Esophagus muscularis mucosa (tissue), 4 donors: ENCODE results near the gene CLDN17. TPM values are rescaled to one million over a fixed set of nuclear protein-coding genes. Genes with fewer than 3 reads are reported as not detected.

Experiments
- DNase-seq: peaks from one replicate; pipeline ENCODE4 v3.0.0-alpha.2; 2017; ENCODE audit errors: extremely low spot score
- H3K27ac ChIP-seq, 4 donors: fragments of 200-600 bp; sonication (generic); replicated peaks in 1 of 4; 1 replicate in 3 of 4; 2 replicates in 1 of 4; pipeline ENCODE4 v1.5.1; 2016 to 2019; ENCODE audit warnings: mild to moderate bottlenecking in 1 of 4
- H3K27me3 ChIP-seq, 4 donors: fragments of 200-600 bp; sonication (generic); one replicate each; pipeline versions ENCODE4 v1.5.1 to v1.6.0; 2016 to 2019
- H3K36me3 ChIP-seq, 4 donors: fragments of 200-600 bp; sonication (generic); one replicate each; pipeline ENCODE4 v1.5.1; 2016 to 2019
- H3K4me1 ChIP-seq, 4 donors: fragments of 200-600 bp; sonication (generic); one replicate each; pipeline ENCODE4 v1.5.1; 2016 to 2019
- H3K4me3 ChIP-seq, 4 donors: fragments of 200-600 bp; sonication (generic); 1 replicate in 2 of 4; 2 replicates in 2 of 4; pipeline ENCODE4 v1.5.1; 2016 to 2019; ENCODE audit warnings: mild to moderate bottlenecking in 4 of 4, moderate library complexity in 1 of 4
- H3K9me3 ChIP-seq, 4 donors: fragments of 200-600 bp; sonication (generic); 1 replicate in 3 of 4; 2 replicates in 1 of 4; pipeline ENCODE4 v1.5.1; 2016 to 2019
- CTCF ChIP-seq, 3 experiments: fragments of 200-600 bp in 2 of 3; fragments of 450-650 bp in 1 of 3; sonication (generic) in 2 of 3; IDR thresholded peaks; one replicate each; pipeline ENCODE4 v1.5.1; 2017 to 2019; ENCODE audit warnings: antibody characterized with exemption in 3 of 3, mild to moderate bottlenecking in 2 of 3, moderate library complexity in 1 of 3
- EP300 ChIP-seq: sonication (generic); formaldehyde crosslinking; IDR thresholded peaks from one replicate; pipeline ENCODE4 v1.6.1; 2017; ENCODE audit warnings: antibody characterized with exemption
- POLR2A ChIP-seq: fragments of 450-650 bp; IDR thresholded peaks from one replicate; pipeline ENCODE4 v1.6.1; 2017; ENCODE audit warnings: antibody characterized with exemption, moderate library complexity, mild to moderate bottlenecking, low read depth
- POLR2AphosphoS5 ChIP-seq, 2 donors: sonication (generic); formaldehyde crosslinking; IDR thresholded peaks; one replicate each; pipeline ENCODE4 v1.6.1; 2017; ENCODE audit warnings: antibody characterized with exemption in 2 of 2
- WGBS: methylation state at CpG from one replicate; pipeline ENCODE4 v1.1.5; 2018; 5-methylcytosine and 5-hydroxymethylcytosine counted together
- intact Hi-C: fragments of 100-400 bp; cut with DNase I; formaldehyde crosslinking; loops from one replicate; pipeline ENCODE4 v1.15.1; 2023
- total RNA-seq, 4 donors: library from RNA; depleted of rRNA; stranded (reverse); fragments of >200 nt; gene quantifications; one replicate each; pipeline versions ENCODE4 v1.1.0 to v1.2.1, GENCODE V29; 2016

CLDN17 gene
- total RNA-seq, 4 donors from 2014 or later, result not detected

DNA sequence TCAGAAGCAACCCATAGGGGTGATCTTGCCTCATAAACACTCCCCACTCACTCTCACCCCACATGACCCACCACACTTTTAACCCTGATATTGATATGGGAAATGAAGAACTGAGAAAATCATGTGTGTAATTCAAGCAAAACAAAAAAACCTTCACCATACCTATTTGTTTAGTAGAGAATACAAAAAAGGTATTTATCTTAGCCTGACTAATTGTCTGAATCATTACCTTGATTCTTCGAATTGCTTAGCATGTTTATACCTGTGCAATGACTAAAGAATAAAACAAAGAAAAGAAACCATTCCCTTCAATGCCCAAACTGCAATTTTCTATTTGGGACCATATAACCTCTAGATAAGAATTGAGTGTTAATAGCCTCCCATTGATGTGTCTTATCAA, 1.8 kb downstream of the CLDN17 start:
- H3K4me1 ChIP-seq, result no peaks in the 10 kb centered on the region
- no peak overlapping the region for H3K4me3 ChIP-seq
- no peak overlapping the region for H3K27ac ChIP-seq
- no peaks in the 10 kb centered on the region for H3K27me3 ChIP-seq
- TF ChIP-seq CTCF (IDR thresholded peaks at IDR 0.05), result no peak
- TF ChIP-seq POLR2A, result no peak
- no peak for TF ChIP-seq EP300
- TF ChIP-seq POLR2AphosphoS5 (IDR thresholded peaks at IDR 0.05), result no peak
- H3K36me3 ChIP-seq, result no peaks in the 10 kb centered on the region
- 72% methylated on average over 1 of the region's 1 CpG for WGBS
- H3K9me3 ChIP-seq, result no peaks in the 10 kb centered on the region
- no peak for DNase-seq
- intact Hi-C loops, result no loop called here

GRCh38 chr21:30153697-30154340, 12.8 kb downstream of the CLDN17 start:
- WGBS, result 50% methylated on average over 1 of the region's 1 CpG
- H3K4me1 ChIP-seq, result no peaks in the 10 kb centered on the region
- intact Hi-C loops, result no loop called here
- no peak overlapping the region for H3K27ac ChIP-seq
- H3K27me3 ChIP-seq, result no peaks in the 10 kb centered on the region
- no peaks in the 10 kb centered on the region for H3K36me3 ChIP-seq
- H3K9me3 ChIP-seq, result no peaks in the 10 kb centered on the region
- no peak for TF ChIP-seq POLR2A
- no peak for TF ChIP-seq EP300
- no peak for TF ChIP-seq POLR2AphosphoS5 (IDR thresholded peaks at IDR 0.05)
- no peak for TF ChIP-seq CTCF (IDR thresholded peaks at IDR 0.05)
- no peak for DNase-seq
- H3K4me3 ChIP-seq, result no peak overlapping the region

DNA sequence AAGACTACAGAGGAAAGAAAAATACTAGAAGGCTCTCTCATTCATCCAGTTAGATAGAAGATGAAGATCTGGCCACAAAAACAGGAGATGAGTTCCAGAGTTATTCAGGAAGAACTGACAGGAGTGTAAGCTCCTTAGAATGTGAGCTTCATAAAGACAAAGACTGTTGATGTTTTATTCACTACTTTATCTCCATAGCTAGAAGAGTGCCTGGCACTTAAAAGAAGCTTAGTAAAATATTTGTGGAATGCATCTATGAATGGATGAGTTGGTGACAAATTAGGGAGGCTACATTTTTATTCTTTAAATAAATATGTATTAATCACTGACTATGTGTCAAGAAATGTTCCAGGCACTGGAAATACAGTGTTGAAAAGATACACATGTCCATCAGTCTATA, 13.8 kb downstream of the CLDN17 start:
- intact Hi-C loops, result no loop called here

DNA sequence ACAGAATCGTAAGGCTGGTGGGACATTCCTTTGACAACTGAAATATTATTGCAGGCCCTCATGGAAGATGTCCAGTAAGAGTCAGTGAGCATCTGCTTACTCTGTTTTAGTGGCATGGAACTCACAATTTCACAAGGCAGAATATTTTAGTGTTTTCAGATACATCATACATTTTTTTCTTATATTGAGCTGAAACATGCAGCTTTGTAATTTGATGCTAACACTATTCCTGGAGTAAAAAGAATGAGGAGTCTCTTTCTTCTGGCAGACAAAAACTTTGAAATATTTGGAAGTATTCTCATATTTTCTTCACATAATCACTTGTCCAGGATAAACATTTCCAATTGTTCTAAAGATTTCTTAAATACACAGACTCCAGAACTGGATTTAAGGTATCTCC, 17.7 kb downstream of the CLDN17 start:
- intact Hi-C loops, result no loop called here
- H3K27ac ChIP-seq, result no peak overlapping the region
- no peak overlapping the region for H3K4me3 ChIP-seq
- H3K9me3 ChIP-seq, result no peaks in the 10 kb centered on the region
- H3K36me3 ChIP-seq, result no peaks in the 10 kb centered on the region
- 77% methylated on average over 1 of the region's 1 CpG for WGBS
- H3K4me1 ChIP-seq, result no peaks in the 10 kb centered on the region
- TF ChIP-seq POLR2A (no peak), EP300 (no peak), POLR2AphosphoS5 (IDR thresholded peaks at IDR 0.05) (no peak), CTCF (IDR thresholded peaks at IDR 0.05) (no peak)
- no peaks in the 10 kb centered on the region for H3K27me3 ChIP-seq
- no peak for DNase-seq

More for the DNA sequence above, 13.8 kb downstream of the CLDN17 start:
- Histone ChIP-seq H3K9me3 (no peaks in the 10 kb centered on the region), H3K27ac (no peak overlapping the region), H3K27me3 (no peaks in the 10 kb centered on the region), H3K4me1 (no peaks in the 10 kb centered on the region), H3K4me3 (no peak overlapping the region), H3K36me3 (no peaks in the 10 kb centered on the region)
- no peak for DNase-seq
- TF ChIP-seq POLR2AphosphoS5 (IDR thresholded peaks at IDR 0.05), result no peak
- TF ChIP-seq POLR2A, result no peak
- no peak for TF ChIP-seq EP300
- TF ChIP-seq CTCF (IDR thresholded peaks at IDR 0.05), result no peak
